Measurements from ENCODE around the gene APH1B.

DNA sequence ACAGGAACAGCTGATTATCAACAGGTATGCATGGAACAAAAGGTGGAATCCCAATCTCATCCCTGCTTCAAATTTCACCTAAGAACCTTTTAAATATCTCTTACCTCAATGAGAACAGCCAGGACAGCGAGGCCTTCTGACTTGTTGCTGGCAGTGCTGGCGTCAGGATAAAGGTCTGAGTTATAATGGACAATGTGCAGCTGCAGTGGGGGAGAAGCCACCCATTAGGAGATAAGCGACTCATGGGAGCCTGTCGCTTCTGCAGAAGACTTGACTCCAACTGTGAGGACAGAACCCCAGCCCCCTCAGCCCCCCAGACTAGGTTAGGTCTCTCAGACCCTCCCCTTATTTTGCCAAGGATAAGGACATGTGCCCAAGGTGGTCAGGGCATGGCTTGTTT lies 64.5 kb downstream of the APH1B start:
- TF ChIP-seq EZH2 (IDR thresholded peaks at IDR 0.05; ENCODE audit: borderline replicate concordance, low read depth, low read length, poor library complexity, severe bottlenecking) = no peak
- TF ChIP-seq, protein P1, sequence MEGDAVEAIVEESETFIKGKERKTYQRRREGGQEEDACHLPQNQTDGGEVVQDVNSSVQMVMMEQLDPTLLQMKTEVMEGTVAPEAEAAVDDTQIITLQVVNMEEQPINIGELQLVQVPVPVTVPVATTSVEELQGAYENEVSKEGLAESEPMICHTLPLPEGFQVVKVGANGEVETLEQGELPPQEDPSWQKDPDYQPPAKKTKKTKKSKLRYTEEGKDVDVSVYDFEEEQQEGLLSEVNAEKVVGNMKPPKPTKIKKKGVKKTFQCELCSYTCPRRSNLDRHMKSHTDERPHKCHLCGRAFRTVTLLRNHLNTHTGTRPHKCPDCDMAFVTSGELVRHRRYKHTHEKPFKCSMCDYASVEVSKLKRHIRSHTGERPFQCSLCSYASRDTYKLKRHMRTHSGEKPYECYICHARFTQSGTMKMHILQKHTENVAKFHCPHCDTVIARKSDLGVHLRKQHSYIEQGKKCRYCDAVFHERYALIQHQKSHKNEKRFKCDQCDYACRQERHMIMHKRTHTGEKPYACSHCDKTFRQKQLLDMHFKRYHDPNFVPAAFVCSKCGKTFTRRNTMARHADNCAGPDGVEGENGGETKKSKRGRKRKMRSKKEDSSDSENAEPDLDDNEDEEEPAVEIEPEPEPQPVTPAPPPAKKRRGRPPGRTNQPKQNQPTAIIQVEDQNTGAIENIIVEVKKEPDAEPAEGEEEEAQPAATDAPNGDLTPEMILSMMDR (conservative IDR thresholded peaks at IDR 0.05; ENCODE audit: low read depth, low read length) = no peak
